Subcutaneous adipose tissue (tissue), 4 donors: Measurements from ENCODE around the gene SECISBP2. TPM values are rescaled to one million over a fixed set of nuclear protein-coding genes. Genes with fewer than 3 reads are reported as not detected.

Experiments used
- CTCF ChIP-seq: fragments of 450-650 bp; IDR thresholded peaks from one replicate; pipeline ENCODE4 v1.5.1; 2016; ENCODE audit warnings: low read depth, mild to moderate bottlenecking, control low read depth, antibody characterized with exemption, moderate library complexity
- total RNA-seq, 4 donors: library from RNA; depleted of rRNA; stranded (reverse); fragments of >200 nt; gene quantifications; one replicate each; pipeline ENCODE4 v1.1.0, GENCODE V29; 2016

SECISBP2 gene
- total RNA-seq, 4 donors from 2014 or later: 44.4 to 71.0 (median 55.1) TPM

DNA sequence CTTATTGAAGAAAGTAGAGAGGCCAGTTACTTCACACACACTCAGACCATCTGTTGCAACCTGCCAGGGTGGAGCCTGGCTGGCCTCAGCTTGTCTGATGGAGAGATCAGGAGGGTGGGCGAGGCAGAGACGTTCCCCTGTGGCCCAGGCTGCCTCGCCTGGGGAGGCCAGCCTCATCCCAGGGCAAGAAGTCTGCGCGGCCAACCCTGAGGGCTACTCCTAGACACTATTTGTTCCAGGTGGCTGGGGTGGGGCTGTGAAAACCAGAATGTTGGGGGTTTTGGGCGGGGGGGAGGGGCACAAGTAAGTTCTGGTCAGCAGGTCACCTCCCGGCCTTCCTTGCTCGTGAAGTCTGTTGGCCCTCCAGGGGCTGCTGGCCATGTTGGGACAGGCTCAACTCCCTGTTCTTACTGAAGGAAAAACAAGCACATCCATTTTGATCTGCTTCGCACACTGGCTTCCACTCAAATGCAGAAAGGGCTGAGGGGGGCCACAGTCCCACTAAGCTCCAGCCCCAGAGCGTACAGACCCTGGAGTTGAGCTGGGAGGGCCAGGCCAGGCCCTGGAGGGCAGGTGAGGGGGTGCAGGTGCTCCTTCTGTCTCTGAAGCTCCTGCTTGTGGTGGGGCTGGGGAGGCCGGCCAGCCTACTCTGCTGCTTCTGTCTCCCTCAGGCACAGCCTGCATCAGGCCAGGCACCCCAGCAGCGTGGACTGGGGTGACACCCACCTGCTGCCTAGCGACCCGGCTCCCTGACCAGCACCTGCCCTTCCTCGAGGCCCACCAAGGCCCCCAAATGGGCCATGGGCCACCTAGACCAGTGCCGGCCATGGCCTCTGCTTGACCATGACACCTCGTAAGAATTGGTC lies 46.6 kb downstream of the SECISBP2 start:
- no peak for TF ChIP-seq CTCF

DNA sequence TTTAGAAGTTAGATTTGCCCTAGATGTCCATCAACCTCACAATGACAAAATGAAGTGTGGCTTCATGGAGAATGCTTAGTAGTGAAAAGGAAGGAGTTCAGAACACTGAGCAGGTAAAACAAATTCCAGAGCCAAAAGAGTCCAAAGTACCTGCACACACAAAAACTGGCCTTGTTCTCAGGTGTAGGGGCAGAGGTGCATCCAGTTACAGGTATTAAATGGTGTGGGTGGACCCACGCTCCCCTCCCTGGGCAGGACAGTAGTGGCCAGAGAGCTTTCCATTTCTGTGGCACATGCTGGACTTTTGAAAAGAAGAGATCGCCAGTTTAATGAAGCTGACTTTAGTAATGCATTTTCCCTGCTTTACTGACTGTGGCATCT lies 47.2 kb downstream of the SECISBP2 start:
- no peak for TF ChIP-seq CTCF

DNA sequence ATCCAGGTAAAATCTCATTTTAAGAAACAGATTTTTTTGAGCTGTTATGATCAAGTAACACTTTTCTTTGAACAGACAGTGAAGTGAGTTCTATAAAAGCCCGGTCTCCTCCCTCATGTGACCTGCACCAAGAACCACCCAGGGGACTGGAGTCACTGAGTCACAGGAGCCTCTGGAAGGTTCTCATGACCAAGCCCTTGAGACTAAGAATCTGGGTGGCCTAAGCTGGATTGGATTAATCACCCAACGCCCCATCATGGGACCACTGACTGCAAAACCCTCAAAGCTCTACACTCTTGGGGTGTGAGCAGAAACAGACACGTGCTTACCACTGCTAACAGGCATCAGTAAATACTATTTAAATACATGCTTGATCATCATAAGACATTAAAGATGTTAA lies 48.4 kb downstream of the SECISBP2 start:
- no peak for TF ChIP-seq CTCF

DNA sequence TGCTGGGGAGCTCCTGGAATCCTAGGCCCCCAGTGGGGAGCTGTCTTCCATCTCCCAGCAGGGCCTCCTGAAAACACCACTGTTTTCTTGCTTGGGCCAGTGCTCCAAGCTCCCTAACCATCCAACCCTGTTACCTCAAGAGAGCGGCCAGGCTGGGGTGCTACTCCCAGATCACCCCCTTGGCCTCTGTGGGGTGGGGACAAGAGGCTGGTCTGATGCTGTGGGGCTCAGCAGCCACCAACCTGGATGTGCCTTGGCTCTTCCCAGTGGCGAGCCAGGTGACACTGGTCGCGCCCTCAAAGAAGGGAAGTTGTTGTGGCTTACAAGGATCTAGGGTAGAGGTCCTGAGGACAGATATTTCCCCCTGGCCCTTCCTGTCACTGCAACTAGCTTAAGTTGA lies 49.0 kb downstream of the SECISBP2 start:
- no peak for TF ChIP-seq CTCF

GRCh38 chr9:89367726-89368437 lies 49.6 kb downstream of the SECISBP2 start:
- no peak for TF ChIP-seq CTCF

DNA sequence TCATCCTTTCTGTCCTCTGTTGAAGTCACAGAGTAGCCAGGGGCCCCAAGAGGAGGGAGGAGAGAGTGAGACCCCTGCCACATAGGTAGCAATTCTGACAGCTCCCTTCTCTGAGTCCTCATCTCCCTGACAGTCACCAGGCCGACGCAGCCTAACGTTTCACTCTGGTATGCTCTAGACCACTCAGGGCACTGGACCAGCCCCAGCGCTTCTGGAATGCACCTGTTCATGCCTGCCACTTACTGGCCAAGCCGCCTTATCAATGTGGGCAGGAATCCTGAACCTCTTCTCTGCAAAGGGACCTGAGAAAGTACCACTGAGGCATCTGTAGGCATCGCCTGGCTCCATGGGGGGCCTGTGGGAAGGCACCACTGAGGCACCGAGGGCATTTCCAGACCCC lies 50.2 kb downstream of the SECISBP2 start:
- no peak for TF ChIP-seq CTCF

- no peak for TF ChIP-seq CTCF
Observed at GRCh38 chr9:89368978-89369377, 50.7 kb downstream of the SECISBP2 start.
